SK-N-SH treated with all-trans-retinoic acid at 6 μM for 48 hours (cell line): Measurements from ENCODE around the gene HCFC1R1.

ENCODE experiments used
- ARNTL ChIP-seq: fragments of 450-650 bp; formaldehyde crosslinking; IDR thresholded peaks from 2 replicates; pipeline ENCODE4 v1.5.0; 2020; ENCODE audit warnings: low read depth, mild to moderate bottlenecking, moderate library complexity, borderline replicate concordance
- BACH2 ChIP-seq: fragments of 250-450 bp; sonication (Bioruptor Pico); IDR thresholded peaks from 2 replicates; pipeline ENCODE4 v1.9.0; 2021; ENCODE audit warnings: mild to moderate bottlenecking, borderline replicate concordance
- CSDC2 ChIP-seq: fragments of 250-450 bp; sonication (Bioruptor Pico); IDR thresholded peaks from 2 replicates; pipeline ENCODE4 v1.5.0; 2020; ENCODE audit warnings: mild to moderate bottlenecking, moderate library complexity
- PATZ1 ChIP-seq: fragments of 250-450 bp; sonication (Bioruptor Pico); IDR thresholded peaks from 2 replicates; pipeline ENCODE4 v1.8.0; 2020; ENCODE audit warnings: mild to moderate bottlenecking, moderate library complexity, borderline replicate concordance
- POU6F1 ChIP-seq: fragments of 250-450 bp; sonication (Bioruptor Pico); IDR thresholded peaks from 2 replicates; pipeline ENCODE4 v1.8.0; 2021; ENCODE audit warnings: low read depth, mild to moderate bottlenecking, moderate library complexity, borderline replicate concordance
- RARB ChIP-seq: fragments of 250-450 bp; sonication (Bioruptor Pico); IDR thresholded peaks from 2 replicates; pipeline ENCODE4 v1.8.0; 2021; ENCODE audit warnings: mild to moderate bottlenecking, moderate library complexity
- ZFP3 ChIP-seq: fragments of 250-450 bp; sonication (Bioruptor Pico); IDR thresholded peaks from 2 replicates; pipeline ENCODE4 v1.5.0; 2020; ENCODE audit warnings: mild to moderate bottlenecking, moderate library complexity
- ZFP30 ChIP-seq: fragments of 450-650 bp; formaldehyde crosslinking; IDR thresholded peaks from 2 replicates; pipeline ENCODE4 v1.5.0; 2022; ENCODE audit warnings: mild to moderate bottlenecking, moderate library complexity
- ZNF565 ChIP-seq: fragments of 450-650 bp; formaldehyde crosslinking; conservative IDR thresholded peaks from 2 replicates; pipeline ENCODE4 v1.5.0; 2020; ENCODE audit warnings: low read depth, mild to moderate bottlenecking, moderate library complexity

GRCh38 chr16:3008690-3009037 lies 15.1 kb downstream of the HCFC1R1 start:
- no peak for TF ChIP-seq RARB (CRISPR knock-in tag)
- no peak for TF ChIP-seq PATZ1 (CRISPR knock-in tag)
- no peak for TF ChIP-seq ZFP3
- TF ChIP-seq ZNF565 (CRISPR knock-in tag): no peak
- no peak for TF ChIP-seq BACH2 (CRISPR knock-in tag)
- no peak for TF ChIP-seq CSDC2 (CRISPR knock-in tag)
- TF ChIP-seq ARNTL (CRISPR knock-in tag): no peak
- no peak for TF ChIP-seq POU6F1 (CRISPR knock-in tag)
- no peak for TF ChIP-seq ZFP30 (CRISPR knock-in tag)
